CD4-positive, alpha-beta T cell treated with Interleukin-21 for 1 hour (primary cell): Measurements from ENCODE around the gene SRXN1.
"Not testable (repeated sequence)": the region's sequence is repeated elsewhere in the genome, so short reads cannot be mapped to it uniquely, and the experiment has no call there.

Experiments used
- DNase-seq: peaks from one replicate; pipeline ENCODE4 v3.0.0-alpha.2; 2020

SRXN1 gene

DNA sequence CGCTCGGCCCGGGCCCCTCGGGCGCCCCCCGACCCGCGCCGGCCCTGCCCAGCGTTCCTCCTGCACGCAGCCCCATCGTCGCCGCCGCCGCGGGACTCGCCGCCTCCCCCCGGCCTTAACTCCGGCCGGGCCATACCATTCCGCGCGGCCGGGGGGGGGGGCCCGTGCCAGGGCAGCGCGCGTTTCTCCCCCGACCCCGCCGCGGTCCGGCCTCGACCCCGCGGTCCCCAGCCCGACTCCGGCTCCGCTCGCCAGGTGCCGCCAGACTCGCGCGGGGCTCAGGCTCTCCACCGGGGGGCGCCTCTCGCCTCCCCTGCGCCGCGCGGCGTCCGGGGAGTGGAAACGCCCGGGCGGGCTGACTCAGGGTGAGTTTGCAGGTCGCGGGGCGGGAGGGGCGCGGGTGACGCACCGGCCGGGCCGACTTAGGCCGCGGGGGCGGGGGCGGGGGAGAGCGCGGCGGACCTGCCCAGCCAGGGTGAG lies at the start of gene SRXN1:
TSS of gene SRXN1 (minus strand) at position 91 of the 480 bp plus-strand sequence. CDS start at position 76, 15 bp downstream.
- peak; percentile 85 for DNase-seq

DNA sequence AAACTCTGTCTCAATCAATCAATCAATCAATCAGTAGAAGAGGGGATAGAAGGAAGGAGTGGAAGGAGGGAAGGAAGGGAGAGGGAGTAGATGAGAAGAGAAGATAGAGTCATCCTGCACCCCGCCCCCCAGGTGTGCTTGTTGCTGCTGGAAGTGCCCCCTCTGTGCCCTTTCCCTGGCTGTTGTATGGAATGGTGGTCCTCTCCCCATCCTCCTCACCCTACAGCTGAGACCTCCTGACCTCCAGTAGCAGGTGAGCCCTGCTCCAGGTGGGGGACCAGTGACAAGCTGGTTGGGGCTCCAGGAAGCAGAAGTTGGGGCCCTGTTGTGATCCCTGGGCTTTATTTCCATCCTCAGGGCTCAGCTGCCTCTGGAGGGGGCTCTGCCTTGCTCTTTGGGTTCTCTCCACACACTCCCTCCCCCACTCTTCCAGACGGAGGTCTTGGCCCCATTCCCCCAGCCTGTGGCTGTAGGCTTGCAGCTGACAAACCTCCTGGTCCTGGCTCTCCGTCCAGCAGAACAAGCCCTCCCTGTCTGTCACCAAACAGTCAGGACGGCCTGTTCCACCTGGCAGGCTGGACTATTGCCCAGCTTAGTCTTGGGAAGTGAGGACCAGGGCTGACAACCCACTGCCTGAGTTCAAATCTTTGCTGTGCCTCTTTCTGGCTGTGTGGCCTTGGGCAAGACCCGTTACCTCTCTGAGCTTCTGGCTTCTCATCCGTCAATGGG lies 48.6 kb upstream of the SRXN1 start:
- DNase-seq, result no peak

DNA sequence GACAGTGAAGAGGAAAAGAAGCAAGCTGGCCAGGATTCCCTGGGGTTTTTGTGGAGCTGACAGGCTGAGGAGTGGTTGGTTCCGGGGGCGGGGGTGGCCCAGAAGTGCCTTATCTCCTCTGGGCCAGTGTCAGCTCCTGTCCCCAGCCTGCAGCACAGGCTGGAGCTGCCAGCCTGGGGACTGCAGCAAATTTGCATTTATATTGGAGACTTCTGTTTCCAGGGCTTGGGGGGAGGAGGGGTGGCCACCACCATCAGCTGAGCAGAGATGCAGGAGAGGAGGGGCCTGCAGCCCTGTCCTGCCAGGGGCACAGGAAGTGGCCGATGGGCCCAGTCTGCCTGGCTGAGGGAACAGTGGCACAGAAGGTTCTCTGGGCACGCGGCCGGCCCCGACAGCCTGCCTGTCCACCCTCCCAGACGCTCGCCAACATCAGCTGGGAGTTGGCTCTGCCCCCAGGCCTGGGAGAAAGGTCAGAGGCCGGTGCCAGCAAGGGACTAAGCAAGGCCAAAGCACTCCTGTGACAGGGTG lies 46.9 kb upstream of the SRXN1 start:
- DNase-seq, result no peak

DNA sequence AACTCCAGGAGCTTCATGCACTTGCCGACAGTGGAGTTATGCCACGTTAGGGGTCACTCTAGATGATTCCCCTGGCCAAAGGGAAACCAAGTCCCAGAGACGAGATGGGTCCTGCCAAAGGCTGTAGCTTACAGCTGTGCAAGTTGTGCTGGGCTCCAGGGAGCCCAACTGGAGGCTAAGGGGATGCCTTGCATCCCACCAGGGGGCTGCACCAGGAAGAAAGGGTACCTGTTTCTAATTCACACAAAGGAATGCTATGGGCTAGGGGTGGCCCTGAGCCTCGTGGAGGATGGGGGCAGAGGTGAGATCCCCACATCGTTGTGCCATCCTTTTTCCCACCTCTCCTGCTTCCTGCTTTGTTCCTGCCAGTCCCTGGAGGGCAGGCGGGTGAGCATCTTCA lies 46.3 kb upstream of the SRXN1 start:
- no peak for DNase-seq

DNA sequence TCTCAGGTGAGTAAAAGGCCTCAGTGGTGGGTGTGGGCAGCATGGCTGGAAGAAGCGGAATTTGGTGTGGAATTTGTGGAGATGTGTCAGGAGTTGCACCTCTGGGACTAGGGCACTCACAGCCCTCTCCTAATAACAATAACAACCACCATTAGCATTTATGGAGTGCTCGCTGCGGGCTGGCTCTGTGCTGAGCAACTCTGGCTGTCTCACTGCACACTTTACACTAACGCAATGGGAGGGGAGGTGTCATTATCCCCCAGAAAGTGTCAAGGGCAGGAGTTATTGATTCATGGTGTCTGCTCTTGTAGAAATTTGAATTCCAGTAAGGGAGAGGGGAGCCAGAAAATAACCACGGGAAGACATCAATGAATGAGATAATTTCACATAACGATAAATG lies 45.3 kb upstream of the SRXN1 start:
- no peak for DNase-seq

DNA sequence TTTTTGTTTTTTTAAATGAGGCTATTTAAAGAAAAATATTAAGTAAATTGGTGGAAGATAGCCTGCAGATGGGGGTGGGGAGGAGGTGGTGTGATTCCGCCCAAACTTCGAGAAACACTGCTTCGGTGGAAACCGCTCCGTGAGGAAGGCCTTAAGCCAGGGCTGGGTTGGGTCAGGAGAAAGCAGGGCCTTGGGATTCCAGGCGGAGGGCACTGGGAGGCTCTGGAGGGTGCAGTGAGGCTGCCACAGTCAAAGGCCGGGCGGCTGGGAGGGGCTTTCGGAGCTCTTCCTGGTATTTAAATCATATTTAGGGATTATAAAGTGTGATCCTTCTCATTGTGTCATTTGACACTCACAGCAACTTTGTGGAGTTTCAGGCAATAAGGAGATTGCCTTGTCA lies 44.8 kb upstream of the SRXN1 start:
- no peak for DNase-seq

DNA sequence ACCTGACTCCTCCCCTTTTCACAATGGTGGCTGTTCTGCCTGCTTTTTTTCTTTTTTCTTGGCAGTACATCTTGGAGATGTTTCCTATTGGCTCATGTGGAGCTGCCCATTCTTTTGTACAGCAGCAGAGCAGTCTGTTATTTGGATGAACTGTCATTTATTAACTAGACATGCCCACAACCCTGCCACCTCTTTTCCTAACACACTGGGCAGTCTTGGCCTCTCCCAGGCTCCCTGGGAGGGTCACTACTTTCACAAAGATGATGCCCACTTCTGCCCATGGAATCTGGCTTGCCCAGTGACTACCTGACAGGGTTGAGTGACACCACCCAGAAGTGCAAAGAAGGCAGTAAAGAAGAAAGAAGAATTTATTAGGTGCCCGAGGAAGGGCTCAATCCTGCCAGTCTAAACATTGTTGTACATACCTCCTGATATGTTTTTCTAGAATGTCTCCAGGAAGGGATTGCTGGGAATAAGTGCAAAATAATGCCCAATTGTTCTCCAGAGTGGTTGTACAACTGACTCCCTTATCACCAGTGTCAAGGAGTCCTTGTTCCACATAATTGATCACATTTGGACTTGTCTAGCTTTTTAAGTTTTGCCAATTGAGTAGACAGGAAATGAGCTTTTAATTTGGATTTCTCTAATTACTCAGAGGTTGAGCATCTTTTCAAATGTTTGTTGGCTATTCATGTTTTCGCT lies 42.3 kb upstream of the SRXN1 start:
- no peak for DNase-seq

DNA sequence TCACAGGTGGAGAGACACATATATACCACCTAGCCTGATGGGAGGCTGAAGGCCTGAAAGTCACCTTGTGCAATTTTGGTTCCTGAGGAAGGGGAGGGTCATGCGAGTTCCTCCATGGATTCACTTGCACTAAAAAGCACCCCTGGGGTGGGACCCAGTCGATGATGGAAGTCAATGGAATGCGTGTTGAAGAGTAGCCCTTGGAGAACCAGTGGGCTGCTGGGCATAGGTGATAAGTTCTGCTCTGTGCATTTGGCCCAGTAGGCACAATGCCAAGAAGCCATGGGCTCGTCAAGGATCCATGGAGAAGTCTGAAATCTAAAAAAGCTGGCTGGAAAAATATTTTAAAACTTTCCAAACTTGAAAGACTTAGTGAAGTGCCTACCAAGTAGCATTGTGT lies 41.5 kb upstream of the SRXN1 start:
- no peak for DNase-seq

DNA sequence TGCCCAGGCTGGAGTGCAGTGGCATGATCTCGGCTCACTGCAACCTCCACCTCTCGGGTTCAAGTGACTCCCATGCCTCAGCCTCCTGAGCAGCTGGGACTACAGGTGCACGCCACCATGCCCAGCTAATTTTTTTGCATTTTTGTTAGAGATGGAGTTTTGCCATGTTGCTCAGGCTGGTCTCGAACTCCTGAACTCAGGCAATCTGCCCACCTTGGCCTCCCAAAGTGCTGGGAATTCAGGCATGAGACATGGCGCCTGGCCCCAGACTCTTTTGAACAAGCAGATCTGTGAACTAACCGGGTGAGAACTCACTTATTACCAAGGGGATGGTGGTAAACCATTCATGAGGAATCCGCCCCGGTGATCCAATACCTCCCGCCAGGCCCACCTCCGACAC lies 40.8 kb upstream of the SRXN1 start:
- DNase-seq, result not testable (repeated sequence)

DNA sequence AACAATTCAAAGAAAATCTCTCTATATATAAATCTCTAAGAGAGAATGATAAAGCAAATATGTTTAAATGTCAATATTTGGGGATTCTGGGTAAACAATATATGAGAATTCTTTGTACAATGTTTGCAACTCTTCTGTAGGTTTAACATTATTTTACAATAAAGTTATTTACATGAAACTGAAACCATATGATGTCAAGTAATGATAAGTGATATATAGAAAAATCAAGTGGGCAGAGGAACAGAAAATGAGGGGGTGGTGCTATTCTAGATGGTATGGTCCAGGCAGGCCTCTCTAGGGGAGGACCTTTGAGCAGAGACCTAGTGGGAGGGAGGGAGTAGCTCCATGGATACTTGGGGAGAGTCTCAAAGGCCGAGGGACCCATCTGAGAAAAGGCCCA lies 39.0 kb upstream of the SRXN1 start:
- no peak for DNase-seq

DNA sequence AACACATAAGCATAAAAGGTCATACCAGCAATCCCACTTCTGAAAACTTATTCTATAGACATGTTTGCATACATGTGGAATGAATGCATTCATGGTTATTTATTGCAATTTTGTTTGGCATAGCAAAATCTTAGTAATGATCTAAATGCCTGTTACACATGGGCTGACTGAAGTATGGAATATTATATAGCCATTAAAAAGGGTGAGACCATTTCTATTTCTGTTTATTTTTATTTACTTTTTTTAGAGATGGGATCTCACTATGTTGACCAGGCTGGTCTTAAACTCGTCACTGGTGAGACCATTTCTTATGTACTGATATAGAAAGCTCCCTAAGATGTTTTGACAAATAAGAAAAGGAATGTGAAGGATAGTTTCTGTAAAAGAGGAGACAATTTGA lies 36.9 kb upstream of the SRXN1 start:
- no peak for DNase-seq

DNA sequence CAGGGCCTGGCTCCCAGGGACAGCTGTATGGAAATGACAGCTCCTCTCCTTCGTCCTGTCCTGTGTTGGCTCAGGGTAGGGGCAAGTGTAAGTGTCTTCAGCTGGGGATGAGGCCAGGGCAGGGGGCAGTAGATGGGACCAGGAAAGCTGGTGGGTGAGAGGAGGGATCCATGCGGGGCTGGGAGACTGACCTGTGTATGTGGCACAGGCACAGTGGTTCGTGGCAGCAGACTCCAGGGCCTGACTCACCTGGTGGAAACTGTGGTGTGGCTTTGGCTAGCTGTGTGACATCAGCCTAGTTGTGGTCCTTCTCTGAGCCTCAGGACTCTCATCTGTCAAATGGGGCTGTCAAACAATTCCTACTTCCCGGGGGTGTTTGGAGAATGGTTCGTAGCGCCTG lies 36.3 kb upstream of the SRXN1 start:
- no peak for DNase-seq

DNA sequence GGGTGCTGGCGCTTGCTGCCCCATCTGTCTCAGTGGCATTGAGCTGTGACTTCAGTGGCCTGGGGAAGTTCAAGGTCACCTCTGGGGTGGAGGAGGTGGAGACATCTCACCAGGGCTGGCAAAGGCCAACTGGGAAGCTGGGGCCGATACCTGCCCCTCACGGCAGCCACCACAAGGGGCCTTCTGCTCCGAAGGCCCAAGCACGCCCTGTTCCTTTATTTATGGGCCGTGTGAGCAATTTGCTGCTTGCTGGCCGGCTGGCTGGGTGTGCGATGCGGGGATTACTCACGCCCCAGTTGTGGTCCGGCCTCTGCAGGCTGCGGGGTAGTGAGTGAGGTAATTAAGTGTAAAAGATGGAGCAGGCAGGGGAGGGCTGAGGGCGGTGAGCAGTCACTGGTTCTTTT lies 35.8 kb upstream of the SRXN1 start:
- no peak for DNase-seq

DNA sequence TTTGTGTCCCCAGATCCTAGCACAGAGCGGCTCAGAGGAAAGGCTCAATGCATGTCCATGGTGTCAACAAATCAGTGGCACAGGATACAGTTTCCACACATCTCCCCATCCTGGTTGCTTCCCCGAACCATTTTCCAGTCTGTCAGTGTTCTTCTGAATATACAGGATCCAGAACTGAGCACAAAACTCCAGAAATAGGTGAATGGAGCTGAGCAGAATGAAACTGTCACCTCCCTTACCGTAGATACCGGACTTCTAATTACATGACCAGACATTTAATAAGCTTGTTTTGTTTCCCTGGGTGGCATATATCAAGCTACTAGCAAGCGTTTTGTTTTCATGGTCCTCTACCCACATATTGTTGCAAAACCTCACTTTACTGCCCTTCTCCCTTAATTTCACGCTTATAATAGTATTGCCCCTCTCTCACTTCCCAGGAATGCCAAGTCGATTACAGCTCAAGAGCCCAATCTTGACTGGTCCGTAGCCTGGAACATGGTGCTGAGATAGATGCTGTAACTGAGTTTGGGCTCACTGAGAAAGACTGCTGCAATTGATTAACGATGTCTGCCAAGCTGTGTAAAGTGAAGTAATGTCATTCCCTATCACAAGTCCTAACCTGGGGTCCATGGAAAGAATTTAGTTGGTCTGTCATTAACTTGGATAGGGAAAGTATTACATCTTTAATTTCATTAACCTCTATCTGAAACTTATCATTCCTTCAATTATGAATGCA lies 34.6 kb upstream of the SRXN1 start:
- no peak for DNase-seq

DNA sequence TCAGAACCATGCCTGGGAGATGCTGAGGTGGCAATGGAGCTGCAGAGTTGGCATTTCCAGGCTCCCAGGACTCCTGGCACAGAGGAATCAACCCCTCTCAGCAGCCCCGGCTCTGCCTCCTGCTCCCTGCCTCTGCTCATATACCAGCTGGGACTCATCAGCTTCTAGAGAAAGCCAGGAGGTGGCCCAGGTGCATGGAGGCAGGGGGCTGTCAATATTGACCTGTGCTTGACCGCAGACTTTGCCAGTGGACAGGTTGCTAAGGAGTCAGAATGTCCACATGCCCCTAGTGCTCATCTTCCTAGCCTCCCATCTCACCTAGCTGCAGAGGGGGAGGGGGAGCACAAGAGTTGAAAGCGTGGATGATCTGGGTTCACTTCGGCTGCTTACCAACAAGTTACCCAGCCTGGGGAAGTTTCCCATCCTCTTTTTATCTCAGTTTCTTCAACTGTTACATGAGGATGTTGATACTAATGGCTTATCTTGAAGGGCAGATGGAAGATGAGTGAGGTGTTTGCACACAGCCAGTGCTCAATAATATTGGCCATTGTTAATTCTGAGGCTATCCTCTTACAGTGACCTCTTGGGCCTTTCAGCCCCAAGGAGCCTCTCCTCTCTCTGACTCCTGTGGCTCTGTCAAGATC lies 31.8 kb upstream of the SRXN1 start:
- no peak for DNase-seq

DNA sequence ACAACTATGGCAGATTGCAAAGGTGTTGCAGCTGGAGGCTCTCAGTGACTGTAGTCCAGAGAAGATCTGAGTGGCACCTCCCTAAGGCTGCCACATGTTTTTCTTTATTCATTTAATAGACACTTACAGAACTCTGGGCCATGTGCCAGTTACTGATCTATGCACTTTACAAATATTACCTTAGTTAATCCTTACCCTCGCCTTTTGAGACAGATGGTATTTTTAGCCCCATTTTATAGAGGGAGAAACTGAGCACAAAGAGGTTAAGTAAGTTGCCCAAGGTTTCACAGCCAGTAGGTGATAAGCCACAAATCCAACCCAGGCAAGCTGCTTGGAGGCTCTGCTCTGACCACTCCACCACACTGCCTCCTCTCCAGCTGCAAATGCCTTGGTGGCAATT lies 29.1 kb upstream of the SRXN1 start:
- DNase-seq, result no peak

DNA sequence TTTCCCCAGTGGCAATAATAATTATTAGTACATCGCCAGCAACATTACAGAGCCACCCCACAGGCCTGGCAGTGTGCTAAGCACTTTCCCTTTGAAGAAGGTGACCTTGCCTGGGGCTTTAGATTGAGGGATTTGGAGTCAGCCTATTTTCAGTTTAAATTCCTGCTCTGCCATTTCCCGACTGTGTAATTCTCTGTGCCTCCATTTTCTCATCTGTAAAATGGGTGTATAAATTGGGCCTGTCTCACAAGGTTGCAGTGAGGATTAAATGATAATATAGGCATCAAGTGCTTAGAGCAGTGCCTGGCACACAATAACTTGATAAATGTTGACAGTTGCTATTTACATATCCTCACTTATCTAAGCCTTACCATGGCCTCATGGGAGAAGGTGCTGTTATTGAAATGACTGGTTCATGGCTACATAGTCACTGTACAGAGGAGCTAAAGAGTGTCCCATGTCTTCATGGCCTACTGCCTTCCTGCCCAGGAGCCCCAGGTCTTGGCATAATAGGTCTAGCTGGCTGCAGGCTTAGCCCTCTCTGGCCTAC lies 27.7 kb upstream of the SRXN1 start:
- no peak for DNase-seq

DNA sequence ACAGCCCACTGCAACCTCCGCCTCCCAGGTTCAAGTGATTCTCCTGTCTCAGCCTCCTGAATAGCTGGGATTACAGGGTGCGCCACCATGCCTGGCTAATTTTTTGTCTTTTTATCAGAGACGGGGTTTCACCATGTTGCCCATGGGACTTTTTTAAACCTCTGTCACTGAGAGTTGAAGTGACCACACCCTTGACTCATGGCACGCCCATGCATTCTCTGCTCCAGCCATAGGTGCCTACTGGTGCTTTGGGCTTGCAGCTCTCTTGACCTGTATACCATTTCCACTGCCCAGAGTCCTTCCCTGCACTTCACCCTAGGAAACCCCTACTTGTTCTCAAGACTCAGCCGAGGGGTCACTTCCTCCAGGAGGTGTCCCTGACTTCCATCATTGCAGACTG lies 25.0 kb upstream of the SRXN1 start:
- no peak for DNase-seq

DNA sequence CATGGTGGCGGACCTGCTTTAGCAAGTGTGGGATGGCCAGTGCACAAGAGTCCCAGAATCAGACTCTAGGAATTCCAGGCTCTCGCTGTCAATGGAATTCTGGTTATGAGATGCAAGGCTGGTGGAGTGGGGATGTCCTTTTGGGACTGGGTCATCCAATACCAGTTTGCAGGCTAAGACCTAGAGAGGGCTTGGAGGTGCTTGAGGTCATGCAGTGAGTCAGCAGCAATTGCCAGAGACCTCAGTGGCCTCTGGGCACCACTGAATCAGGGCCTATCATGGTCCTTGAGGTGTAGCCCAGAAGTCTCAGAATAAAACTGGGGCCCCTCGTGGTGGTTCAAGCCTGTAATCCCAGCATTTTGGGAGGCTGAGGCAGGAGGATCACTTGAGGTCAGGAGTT lies 24.0 kb upstream of the SRXN1 start:
- no peak for DNase-seq

DNA sequence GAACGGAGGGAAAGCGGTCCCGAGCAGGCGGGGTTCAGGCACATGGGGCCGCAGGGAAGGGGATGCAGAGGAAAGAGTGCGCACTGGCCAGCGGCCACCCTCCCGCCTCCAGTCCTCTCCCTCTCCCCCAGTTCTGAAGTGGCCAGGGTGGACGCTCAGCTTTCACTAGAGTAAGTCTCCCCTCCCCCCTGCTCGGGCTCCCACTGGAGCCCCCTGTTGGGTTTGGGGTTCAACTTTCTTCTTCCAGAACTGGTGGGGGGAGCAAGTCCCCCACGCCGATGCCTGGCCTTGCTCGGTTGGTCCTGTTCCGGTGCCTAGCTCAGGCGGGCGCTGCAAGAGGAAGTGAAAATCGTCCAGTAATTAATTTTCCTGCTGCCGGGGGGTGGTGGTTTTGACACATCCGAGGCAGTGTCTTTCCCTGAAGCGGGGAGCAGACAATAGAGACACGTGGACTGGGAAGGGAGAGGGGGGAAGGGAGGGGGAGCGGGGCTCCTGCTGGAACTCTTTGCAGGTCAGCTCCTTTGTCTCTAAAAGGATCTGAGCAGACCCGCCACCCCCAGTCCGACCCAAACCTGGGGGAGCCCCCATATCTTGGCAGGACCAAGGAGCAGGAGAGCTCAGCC lies 23.4 kb upstream of the SRXN1 start:
- no peak for DNase-seq

DNA sequence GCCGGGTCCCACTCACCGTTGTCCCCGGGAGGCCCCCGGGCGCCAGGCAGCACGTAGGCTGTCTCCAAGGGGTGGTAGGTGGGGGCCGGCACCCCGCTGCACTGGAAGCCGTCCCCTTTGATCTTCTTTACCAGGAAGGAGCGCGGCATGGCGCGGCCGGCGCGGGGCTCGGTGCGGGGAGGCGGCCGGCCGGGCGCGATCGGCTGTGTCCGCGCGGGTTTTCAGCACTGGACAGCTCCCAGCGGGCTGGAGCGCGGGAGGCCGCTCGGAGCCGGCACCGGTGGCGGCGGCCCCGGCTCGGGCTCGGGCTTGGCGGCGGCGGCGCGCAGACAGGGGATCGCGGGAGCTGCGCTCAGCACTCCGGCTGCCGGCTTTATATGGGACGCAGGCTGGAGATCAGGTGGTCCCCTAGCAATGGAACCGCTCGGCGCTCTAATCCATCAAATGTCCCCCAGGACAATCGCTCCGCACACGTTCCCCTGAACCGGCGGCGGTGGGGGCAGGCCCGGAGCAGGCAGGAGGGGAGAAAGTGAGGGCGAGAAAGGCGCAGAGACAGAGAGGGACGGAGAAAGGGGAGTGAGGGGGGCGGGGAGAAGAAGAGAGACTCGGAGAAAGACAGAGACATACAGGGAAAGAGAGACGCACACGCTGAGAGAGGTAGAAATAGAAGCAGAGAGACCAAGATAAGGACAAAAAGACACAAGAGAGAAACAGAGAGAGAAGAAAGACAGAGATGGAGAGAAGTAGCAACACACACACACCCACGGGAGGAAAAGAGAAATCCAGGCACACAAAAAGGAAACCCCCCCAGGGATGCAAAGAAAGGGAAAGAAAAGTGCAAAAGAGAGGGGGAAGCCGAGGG lies 22.7 kb upstream of the SRXN1 start, which contains the start of gene SCRT2:
TSS of gene SCRT2 (minus strand) at position 350 of the 862 bp plus-strand sequence. CDS start at position 149, 201 bp downstream.
- peak; percentile 60 for DNase-seq
